HG02938 (cell line): ENCODE measurements around the gene OR51B5.
"Not testable (repeated sequence)": the region's sequence is repeated elsewhere in the genome, so short reads cannot be mapped to it uniquely, and the experiment has no call there.

Experiments used
- ATAC-seq: cut with Tn5 transposase; IDR thresholded peaks from one replicate; pipeline ENCODE4 v1.9.1; 2021; ENCODE audit warnings: mild to moderate bottlenecking, moderate library complexity; ENCODE audit not compliant: unreplicated experiment

OR51B5 gene

GRCh38 chr11:5343474-5344335 lies at the start of gene OR51B5:
TSS of gene OR51B5 (minus strand) at chr11:5343524. CDS start at chr11:5343524, 0 bp downstream.
- no peak for ATAC-seq

- ATAC-seq, result no peak
Observed at GRCh38 chr11:5390210-5390609, 46.9 kb upstream of the OR51B5 start.

- ATAC-seq, result no peak
Observed at GRCh38 chr11:5384335-5384734, 41.0 kb upstream of the OR51B5 start.

DNA sequence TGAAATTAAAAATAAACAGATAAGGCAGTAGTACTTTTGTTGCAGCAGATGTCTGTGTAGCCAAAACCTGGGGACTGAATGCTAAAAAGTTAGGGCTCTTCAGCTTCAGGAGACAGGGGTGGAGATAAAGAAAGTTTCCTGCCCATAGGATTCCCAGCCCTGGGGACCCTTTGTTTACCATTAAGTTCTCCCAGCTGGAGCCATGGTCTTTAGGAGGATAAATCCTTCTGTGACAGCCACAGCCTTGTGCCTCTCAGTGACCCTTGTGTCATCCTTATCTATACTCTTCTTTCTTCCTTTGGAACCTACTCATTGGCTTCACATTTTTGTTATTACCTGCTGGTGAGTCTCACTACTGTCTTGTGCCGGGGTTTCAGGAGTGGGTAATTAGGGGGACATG lies 40.3 kb upstream of the OR51B5 start, which contains the start of gene OR51M1:
Gene OR51M1 (plus strand): TSS at position 237 of the 400 bp plus-strand sequence. CDS start 5,587 bp downstream, outside the sequence.
- ATAC-seq, result no peak

DNA sequence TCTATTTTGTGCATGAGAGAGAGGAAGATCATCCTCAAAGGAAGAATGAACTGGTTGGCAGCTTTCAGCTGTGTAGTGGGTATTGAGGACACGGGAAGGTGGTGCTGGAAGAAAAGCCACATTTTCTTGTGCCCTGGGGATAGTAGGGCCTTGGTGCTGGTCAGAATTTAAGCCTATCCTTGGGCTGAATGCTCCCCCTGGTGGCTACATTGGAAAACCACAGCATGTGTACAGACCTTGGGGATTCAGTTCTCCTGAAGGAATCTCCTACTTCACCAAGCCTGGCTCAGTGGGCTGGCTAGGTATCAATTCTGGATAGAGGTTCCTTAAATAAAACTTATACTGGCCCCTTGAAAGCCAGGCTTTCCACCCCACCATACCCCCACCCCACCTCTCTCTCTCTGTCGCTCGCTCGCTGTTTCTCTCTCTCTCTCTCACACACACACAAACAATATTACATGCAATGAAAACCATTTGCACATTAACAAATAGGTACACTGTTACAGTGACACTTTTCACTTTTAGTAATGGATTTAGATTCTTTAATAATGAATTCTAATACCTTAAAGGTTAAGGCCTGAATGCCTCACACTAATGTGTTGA lies 37.5 kb upstream of the OR51B5 start:
- ATAC-seq, result peak; percentile 94

DNA sequence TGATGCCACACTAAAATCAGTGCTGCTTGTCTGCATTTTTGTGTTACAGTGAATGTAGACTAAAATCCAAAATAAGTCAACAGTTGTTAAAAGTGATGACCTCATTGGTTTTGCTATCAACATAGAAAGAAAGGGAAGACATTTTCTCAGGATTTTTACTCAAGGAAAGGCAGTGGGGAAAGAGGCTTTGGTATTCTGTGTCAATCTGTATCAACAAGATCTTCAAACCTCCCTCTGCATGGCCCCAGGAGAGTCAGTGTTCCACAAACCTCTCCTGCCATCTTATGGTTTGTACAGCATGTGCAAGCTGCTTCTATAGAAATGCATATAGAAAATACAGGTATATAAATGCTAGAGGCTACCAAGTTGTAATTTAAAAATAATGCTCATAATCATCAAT lies 26.5 kb upstream of the OR51B5 start:
- peak; percentile 43 for ATAC-seq

DNA sequence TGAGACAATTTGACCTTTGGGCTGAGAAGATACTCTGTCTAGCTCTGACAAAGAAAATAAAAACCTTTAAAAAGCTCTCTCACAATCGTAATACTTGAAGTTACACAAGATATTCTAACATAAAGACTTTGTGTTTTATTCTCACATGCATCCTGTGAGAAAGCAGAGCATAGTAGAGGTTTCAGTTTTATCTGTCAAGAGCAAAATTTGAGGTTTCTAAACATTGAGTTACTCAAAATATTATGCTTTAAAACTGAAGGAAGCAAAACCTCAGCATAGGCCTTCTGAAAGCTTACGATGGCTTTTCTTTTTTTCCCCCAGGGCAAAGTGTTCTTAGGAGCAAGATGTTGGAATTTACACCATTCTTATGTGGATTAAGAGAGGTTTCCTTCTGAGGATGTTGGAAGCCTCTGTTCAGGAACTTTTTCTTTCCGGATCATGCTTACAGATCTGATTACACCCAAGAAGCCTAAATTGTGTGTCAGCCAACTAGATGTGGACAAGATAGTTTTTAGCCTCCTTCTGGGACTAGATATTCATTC lies 25.2 kb upstream of the OR51B5 start:
- peak; percentile 53 for ATAC-seq

DNA sequence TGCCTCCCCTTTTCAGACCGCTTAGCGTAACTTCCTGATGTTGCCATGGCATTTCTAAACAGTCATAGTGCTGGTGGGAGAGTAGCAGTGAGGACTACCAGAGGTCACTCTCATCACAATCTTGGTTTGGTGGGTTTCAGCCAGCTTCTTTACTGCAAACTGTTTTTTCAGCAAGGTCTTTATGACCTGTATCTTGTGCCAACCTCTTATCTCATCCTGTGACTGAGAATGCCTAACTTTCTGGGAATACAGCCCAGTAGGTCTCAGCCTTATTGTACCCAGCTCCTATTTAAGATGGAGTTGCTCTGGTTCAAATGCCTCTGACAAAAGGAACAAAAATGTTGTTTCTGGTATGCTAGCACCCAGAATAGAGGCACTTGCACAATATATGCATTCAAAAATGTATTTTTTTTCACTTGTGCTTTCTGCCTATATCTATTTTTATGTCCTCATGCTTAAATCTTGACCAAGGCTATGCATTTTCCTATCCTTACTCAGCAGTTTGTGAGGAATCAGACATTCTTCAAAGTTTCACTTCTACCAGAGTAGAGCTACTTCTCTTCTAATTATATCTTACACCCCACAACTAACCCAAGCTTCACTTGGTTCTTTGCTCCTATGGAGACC lies 24.2 kb upstream of the OR51B5 start:
- ATAC-seq, result no peak

DNA sequence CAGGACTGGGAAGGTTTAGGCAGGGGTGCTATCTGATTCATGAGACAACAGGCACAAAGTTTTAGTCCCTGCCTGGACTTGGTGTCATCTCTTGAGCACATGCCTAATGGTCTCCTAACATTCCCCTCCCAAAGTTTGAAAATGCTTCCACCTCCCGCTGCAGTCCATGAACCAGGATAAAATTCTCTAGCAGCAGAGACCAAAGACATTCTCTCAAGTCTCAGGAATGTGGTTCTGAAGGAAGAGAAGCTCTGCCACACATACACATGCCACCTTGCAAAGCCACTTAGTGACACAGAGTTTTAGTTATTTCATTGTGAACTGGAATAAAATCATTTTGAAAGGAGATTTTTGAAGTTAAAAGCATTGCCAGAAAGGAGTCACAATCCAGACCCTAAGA lies 23.5 kb upstream of the OR51B5 start:
- no peak for ATAC-seq

DNA sequence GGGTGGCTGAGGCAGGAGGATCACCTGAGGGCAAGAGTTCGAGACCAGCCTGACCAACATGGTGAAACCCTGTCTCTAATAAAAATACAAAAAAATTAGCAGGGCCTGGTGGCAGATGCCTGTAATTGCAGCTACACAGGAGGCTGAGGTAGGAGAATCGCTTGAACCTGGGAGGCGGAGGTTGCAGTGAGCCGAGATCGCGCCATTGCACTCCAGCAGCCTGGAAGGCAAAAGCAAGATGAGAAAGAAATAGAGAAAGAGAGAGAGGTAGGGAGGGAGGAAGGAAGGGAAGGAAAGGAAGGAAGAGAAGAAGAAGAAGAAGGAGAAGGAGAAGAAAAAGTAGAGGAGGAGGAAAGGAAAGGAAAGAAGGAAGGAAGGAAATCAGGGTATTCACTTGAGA lies 23.0 kb upstream of the OR51B5 start:
- ATAC-seq, result not testable (repeated sequence)

DNA sequence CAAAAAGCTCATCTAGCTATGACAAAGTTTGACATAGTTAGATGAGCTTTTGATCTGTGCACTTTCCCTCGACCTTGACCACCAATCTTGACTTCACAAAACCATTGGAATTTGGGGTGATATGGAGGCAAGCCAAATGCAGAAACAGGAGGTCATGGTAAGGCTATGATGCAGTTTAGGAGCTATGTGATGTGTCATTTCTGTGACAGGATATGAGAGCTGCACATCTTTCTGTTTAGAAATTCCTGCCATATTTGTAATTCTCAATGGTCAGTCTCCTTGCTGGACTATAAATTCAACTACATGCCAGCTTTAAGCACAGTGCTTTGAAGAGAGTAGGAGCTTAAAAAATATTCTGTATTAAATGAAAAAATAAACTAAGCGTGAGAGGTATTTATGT lies 20.9 kb upstream of the OR51B5 start:
- no peak for ATAC-seq

- ATAC-seq, result no peak
Observed at GRCh38 chr11:5363679-5364078, 20.4 kb upstream of the OR51B5 start.

GRCh38 chr11:5362017-5362625 lies 18.8 kb upstream of the OR51B5 start:
- ATAC-seq, result no peak

GRCh38 chr11:5356031-5356430 lies 12.7 kb upstream of the OR51B5 start:
- not testable (repeated sequence) for ATAC-seq

DNA sequence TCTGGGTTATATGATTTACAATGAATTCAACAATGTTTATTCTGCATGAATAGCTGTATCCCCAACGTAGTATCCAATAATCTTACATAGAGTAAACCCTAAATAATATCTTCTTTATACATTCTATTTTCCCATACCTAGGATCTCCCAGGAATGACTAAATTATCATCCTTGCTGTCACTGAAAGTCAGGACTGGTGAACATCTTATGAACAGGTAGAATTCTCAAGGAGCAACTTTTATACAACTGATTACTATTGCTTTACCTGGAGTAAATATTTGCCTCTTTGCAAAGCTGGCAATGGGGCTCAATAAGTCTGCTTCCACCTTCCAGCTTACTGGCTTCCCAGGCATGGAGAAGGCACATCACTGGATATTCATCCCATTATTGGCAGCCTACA lies 7.9 kb upstream of the OR51B5 start, which contains the start of gene OR51B6:
Gene OR51B6 (plus strand): TSS at position 301 of the 400 bp plus-strand sequence. CDS start 0 bp downstream, at position 301.
- ATAC-seq, result no peak

- no peak for ATAC-seq
Observed at GRCh38 chr11:5349550-5349949, 6.2 kb upstream of the OR51B5 start.

- no peak for ATAC-seq
Observed at GRCh38 chr11:5348551-5349194, 5.3 kb upstream of the OR51B5 start.

DNA sequence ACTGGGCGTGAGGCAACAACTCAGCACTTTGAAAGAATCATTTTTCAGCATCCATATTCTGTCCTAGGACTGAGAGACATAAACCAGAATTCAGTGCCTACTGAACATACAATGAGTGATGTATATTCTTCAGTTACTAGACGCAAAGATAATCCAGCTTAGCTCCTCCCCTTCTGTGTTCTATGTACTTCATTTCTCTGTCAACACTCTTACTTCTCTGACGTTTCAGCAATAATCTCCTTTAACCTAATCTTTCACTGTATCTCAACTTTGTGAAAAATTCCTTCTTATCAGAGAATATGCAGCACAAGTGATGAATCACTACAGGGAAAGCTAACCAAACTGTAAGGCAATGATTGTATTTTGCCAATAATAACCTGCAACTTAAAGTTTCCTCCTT lies 2.5 kb upstream of the OR51B5 start:
- ATAC-seq, result no peak

DNA sequence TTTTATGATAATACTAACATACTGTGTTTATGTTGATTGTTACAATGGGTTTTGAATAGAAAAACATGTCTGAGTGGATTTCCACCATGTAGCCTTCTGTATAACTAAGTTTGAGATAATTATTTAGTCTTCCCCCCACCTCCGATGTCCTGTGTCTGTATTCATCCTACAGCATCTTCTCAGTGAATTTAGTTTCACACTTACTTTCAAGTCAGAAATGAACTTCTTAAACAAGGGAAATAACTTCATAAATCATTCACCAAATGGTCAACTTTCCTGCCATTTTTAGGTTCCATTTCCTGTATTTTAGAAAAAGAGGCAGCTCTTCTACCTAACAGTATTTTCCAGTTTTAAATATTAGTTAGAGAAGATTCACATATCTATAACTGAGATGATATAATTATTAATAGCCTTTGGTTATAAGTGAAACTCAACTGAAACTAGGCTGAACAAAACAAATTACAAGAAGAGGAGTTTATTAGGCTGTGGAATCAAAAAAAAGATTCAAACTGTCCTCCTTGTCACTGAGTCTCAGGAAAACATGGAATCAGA lies 3.5 kb downstream of the OR51B5 start:
- peak; percentile 75 for ATAC-seq

- peak; percentile 29 for ATAC-seq
Observed at GRCh38 chr11:5337253-5337652, 6.1 kb downstream of the OR51B5 start.
